Activated CD4-positive, alpha-beta T cell treated with anti-CD3 and anti-CD28 coated beads, Interleukin-2, amount 50 U/mL, for 16 hours (primary cell): ENCODE measurements around the gene TPSG1.
"Not testable (repeated sequence)": the region's sequence is repeated elsewhere in the genome, so short reads cannot be mapped to it uniquely, and the experiment has no call there.

ENCODE experiments used
- DNase-seq: peaks from one replicate; pipeline ENCODE4 v3.0.0-alpha.2; 2020

TPSG1 gene

DNA sequence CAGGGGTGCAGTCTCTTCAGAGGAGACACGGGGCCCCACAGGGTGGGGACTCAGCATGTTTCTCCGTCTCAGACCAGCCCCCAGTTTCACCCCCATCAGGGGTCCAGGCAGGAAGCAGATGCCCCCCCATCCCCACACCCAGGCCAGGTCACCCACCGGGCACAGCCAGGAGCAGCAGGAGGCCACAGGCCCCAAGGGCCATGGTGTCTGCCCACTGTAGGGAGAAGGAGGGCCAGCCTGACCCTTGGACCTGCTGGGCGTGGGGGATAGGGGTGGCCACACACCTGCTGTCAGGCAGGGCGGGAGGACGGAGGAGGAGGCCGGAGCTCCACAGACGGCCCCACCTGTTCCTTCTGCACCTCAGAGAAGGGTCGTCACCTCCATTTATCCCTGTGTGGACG is at the start of gene TPSG1:
Gene TPSG1 (minus strand): TSS at position 218 of the 401 bp plus-strand sequence. CDS start 16 bp downstream, at position 202.
- no peak for DNase-seq

DNA sequence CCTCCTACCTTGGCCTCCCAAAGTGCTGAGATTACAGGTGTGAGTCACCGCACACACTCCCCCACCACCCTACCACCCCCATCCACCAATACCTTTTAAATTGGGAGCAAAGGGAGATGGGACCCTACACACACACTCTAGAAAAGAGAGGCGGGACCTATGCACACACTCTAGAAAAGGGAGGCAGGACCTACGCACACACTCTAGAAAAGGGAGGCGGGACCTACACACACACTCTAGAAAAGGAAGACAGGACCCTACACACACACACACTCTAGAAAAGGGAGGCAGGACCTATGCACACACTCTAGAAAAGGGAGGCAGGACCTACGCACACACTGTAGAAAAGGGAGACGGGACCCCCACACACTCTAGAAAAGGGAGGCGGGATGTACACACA is 49.7 kb upstream of the TPSG1 start:
- DNase-seq = no peak

DNA sequence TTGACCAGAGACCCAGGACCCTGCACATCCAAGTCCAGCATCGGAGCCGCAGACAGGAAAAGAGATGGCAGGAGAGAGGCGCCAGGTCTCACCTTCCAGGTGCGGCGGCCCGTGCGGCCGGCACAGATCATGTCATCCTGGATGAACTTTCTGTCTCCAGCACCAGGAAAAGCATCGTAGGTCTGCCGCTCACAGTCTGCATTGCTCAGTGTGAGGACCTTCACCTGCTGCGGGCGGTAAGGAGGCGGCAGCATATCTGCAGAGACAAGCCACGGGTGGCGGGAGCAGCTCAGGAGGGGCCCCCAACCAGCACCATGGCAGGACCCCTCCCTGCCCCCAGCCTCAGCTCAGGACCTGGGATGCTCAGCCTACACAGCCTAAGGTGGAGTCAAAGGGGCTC is 48.7 kb upstream of the TPSG1 start:
- no peak for DNase-seq

DNA sequence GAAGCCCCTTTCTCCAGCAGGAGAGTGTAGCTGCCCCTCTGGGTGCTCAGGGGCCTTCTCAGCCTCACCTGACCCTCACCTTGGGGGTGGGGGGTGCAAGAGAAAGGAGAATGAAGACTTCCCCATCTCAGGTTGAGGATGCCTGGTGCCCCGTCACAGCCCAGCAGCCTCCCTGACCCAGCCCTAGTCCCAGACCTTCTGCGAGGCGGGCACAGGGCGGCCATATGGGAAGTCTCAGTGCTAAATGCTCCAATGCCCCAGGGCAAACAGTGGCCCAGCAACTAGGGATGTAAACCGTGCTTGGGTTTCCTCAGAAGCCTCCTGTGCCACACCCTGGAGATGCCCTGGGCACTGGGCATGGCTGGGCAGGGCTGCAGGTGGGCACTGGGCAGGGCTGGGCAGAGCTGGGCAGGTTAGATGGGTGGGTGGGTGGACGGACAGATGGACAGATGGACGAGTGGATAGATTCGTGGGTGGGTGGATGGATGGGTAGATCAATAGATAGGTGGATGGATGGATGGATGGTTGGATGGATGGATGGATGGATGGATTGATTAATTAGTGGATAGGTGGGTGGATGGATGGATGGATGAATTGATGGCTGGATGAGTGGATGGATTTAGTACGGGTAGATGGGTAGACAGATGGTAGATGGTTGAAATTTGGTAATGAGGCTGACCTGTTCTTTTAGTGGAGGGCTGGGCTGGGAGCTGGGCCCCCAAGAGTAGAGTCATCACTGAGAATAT is 47.6 kb upstream of the TPSG1 start:
- DNase-seq = no peak

DNA sequence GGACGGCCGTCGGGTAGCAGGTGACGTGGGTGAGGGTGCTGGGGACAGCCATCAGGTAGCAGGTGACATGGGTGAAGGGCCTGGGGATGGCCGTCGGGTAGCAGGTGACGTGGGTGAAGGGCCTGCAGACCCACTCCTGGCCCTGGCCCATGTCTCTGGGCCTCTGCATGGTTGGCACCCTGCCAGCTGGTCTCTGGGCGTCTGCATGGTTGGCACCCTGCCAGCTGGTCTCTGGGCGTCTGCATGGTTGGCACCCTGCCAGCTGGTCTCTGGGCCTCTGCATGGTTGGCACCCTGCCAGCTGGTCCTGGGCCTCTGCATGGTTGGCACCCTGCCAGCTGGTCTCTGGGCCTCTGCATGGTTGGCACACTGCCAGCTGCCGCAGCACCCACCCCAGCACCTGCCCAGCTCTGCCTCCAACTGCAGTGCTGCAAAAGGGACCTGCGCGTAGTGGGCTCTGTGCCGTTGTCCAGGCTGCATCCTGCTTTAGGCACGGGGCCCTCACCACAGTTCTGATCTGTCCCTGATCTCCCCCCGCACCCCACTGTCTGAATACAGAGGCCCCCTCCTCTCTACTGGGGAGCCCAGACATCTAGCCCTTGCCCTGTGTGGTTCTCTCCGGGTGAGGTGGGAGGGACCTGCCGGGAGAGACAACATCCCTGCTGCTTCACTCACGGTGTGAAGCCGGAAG is 46.8 kb upstream of the TPSG1 start:
- not testable (repeated sequence) for DNase-seq

DNA sequence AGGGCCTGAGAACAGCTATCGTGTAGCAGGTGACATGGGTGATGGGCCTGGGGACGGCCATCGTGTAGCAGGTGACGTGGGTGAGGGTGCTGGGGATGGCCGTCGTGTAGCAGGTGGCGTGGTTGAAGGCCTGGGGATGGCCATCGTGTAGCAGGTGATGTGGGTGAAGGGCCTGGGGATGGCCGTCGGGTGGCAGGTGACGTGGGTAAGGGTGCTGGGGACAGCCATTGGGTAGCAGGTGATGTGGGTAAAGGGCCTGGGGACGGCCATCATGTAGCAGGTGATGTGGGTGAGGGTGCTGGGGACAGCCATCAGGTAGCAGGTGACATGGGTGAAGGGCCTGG is 46.3 kb upstream of the TPSG1 start:
- no peak for DNase-seq

DNA sequence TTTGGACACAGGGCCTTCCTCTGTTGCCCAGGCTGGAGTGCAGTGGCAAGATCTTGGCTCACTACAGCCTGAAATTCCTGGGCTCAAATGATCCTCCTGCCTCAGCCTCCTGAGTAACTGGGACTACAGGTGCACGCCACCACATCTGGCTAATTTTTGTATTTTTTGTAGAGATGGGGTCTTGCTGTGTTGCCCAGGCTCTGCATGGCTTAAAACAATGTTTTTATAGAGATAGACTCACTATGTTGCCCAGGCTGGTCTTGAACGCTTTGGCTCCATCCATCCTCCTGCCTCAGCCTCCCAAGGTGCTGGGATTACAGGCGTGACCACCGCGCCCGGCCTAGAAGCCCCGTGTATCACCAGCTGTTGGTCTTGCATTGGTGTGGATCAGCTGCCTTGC is 44.4 kb upstream of the TPSG1 start:
- DNase-seq = not testable (repeated sequence)

DNA sequence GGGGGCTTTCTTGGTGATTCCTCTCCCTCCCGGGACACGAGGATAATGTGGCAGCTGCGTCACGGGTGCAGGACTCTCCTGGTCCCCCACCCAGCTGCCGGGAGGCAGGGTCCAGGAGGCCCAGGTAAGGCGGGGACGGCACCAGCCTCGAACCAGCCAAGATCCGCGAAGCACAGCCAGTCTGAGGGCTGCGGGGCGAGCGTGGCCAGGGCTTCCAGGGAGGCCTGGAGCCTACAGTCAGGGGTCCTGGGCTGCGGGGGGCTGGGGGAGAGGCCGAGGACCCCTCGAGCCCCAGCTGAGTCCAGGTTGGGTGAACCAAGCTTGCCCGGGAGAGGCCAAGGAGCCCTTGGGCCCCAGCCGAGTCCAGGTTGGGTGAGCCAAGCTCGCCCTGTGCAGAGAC is 40.8 kb upstream of the TPSG1 start:
- no peak for DNase-seq

DNA sequence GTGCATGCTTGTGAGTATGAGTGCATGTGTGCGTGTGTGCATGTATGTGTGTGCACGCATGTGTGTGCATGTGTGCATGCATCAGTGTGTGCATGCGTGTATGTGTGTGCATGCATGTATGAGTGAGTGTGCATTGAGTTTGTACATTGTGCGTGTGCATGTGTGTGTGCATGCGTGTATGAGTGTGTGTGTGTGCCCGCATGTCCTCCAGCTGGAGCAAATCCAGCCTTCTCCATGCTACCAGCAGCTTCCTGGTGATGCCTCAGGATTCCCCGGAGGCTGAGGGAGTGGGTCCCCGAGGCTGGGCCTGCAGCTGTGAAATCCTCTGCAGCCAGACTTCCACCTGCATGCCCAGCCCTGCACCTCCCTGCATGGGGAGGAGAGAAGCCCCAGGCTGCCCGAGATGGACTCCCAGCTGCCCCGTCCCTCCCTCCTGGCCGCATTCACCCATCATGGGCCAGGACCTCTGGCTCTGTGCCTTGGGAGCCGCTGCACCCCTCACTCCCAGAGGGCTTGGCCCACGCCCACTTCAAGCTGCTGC is 40.1 kb upstream of the TPSG1 start:
- no peak for DNase-seq

DNA sequence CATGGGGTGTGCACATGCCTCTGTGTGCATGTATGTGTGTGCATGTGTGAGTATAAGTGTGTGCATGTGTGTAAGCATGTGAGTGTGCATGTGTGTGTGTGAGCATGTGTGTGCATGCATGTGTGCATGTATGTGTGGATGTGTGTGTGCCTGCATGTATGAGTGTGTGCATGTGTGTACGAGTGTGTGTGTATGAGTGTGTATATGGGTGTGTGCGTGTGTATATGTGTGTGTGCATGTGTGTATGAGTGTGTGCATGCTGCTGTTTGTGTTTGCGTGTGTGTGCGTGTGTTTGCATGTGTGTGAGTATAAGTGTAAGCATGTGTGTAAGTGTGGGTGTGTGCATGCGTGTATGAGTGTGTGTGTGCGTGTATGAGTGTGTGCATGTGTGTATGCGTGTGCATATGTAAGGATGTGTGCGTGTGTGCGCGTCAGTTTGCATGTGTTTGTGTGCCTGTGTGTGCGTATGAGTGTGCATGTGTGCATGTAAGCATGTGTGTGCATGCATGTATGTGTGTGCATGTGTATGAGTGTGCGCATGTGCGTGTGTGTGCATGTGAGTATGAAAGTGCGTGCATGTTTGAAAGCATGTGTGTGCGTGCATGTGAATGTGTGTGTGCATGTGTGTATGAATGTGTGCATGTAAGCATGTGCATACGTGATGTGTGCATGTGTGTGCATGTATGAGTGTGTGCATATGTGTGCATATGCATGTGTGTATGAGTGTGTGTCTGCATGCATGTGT is 39.4 kb upstream of the TPSG1 start:
- DNase-seq = no peak

DNA sequence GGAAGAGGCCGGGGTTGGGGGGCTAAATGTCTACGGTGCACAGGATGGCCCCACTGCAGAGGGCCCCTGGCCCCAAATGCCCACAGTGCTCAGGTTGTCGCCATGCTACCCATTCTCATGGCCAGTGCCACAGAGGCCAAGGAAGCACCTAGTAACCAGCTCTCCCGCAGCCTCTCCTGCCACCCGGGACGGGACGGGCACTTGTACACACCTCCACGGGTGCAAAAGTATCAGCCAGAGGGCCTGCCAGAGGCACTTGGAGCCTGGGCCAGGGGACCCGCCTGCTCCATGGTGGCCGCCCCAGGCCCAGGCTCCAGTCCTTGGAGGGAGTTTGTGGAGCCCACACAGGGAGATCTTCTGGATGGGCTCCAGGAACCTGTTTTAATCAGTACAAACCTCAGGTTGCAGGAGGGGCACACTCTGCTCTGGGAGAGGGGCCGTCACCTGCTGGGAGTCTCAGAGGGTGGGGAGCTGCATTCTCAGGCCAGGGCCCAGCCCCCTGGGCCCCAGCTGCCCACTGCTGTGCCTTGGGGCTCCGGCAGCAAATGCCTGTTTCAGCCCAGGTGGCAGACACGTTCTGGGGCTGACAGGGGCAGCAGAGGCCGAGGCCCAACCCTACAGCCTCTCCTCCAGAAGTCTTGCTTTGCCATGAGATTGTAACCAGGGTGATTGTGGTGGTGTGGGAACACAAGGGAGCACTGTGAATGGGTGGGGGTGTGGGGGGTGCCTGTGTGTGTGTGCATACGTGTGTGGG is 38.7 kb upstream of the TPSG1 start:
- no peak for DNase-seq

DNA sequence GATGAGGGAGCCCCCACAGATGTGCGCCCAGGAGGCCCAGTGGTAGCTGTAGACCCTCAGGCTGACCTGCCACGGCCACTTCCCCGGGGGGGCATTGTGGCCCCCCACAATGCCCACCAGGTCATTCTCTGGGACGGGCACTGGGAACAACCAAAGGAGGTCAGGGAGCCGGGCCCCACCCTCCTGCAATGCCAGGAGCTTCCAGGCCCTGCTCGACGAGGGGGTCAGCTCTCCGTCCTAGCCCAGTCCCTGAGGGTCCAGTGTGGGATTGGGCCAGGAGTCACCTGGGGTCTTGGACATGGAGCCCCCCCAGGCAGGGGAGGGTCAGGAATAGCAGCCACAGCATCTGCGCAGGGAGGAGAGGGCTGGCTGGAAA is 37.8 kb upstream of the TPSG1 start:
- DNase-seq = no peak

DNA sequence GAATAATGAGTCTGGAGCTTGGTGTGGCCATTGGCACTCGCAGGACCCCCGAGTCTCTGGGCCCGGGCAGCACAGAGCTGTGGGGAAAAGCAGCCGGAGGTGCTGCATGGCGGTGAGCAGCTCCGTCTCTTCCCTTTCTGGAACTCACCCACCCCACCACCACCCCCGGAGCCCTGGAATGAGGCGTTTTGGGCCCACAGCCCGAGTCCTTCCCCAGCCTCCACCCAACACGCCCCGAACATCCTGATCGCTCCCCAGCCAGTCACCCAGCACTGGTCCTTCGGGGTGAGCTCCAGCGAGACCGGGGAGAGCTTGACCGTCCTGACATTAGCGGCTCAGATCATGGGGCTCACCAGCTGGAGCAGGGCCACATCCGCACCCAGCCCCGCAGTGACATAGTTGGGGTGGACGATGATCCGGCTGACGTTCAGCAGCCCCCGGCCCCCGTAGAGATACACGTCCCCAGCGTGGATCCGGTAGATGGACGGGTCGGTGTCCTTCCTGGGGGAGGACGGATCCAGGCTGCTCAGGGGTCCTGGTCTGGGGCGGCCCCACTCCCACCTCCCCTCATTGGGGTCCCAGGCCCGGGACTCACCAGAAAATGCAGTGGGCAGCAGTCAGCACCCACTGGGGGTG is 37.3 kb upstream of the TPSG1 start:
- DNase-seq = no peak

DNA sequence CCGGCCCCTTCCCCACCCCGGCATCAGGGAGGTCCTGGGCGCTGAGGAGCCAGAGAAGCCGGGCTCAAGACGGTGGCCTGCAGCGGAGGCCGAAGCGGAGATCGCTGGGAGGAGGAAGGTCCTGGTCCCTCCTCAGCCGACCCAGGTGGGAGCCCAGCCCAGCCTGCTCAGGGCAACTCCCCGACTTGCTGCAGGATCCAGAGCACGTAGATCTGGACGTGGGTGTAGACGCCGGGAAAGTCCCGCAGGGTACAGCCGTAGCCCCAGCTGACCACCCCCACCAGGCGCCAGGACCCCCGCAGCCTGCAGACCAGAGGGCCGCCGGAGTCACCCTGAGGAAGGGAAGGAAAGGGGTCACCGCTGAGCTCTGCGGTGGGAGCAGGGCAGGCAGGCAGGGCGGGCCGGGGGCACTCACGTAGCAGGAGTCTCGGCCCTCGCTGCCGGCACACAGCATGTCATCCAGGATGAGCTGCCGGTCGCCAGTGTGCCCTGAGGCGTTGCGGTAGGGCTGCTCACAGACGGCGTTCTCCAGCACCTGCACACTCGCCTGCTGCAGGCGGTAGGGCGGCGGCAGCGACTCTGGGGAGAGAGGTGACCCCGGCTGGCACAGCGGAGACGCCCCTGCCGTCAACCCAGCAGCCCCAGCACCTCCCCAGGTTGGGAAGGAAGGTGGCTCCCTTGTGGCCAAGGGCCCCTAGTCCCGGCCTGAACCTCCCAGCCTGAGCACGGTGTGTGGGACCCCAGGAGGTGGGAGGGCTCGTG is 36.2 kb upstream of the TPSG1 start:
- DNase-seq = no peak

DNA sequence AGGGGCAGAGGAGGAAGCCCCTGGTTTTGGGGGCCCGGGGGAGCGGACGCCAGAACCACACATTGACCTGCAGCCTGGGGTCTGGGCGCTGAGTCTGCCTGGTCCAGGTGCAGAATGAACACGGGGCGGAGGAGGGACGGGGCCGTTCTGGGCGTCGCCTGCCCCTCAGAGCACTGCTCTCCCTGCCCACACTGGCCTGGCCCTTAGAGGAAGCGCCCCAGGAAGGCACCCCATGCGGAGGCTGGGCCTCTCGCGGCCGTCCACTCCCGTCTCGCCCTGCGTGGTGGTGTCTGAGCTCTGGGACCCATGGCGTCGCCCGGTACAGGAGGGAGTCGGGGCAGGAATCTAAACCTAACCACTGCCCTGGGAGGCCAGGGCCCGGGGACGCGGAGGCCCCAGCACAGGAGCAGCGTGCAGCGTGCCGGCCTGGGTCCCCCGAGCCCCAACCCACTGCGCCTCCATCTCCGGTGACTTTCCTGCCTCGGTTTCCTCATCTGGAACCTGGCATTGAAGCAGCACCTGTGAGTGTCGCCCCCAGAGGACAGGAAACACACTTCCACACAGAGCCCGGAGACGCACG is 35.1 kb upstream of the TPSG1 start:
- no peak for DNase-seq

DNA sequence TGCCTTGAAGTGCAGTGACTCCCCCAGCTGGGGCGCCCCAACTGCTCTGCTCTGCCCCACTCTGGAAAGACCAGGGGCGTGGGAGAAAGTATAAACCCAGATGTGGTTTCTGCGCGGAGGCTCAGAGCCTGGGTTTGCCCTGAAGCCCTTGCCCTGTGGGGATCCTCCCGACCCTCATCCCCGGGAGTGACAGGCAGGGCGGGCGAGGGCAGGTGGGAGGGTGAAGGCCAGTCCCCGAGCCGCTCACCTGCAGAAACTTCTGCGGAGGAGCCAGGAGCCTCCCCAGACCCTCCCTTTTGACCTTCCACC is 34.6 kb upstream of the TPSG1 start:
- no peak for DNase-seq

DNA sequence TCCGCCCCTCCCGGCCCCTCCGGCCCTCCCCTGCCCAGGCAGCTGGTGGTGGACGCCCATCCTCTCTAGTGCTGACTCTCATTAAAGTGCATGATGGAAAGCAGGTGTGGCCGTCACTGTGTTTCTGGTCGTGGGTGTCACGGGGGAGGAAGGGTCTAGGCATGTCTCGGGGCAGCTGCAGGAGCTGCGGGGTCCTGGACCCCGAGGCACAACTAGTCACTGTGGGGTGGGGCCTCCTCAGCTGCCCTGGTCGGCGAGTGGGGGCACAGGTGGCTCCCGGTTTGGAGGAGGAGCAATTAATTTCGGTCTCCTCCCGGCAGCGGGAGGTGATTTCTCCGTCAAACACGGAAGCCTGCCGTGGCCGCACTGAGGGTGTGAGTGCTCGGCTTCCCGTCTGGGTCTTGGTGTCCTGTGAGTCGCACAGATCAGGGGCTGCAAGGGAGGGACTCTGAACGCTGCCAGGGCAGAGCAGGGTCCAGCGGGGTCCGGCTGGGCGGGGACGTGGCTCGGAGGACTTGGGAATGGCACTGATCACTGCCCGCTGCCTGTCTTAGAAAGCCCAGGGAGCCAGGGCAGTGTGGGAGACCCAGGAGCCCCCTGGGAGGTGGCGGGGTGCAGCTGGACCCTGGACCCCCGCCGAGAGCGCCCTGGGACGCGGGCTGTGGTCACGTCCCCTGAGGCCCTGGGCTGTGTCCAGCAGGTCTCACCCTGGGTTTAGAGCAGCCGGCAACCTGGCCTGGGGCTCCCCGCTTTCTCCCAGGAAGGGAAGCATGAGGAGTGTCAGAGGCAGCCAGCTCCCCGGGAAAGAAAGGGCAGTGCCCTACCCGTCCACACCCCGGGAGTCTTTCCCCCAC is 34.1 kb upstream of the TPSG1 start:
- DNase-seq = no peak

DNA sequence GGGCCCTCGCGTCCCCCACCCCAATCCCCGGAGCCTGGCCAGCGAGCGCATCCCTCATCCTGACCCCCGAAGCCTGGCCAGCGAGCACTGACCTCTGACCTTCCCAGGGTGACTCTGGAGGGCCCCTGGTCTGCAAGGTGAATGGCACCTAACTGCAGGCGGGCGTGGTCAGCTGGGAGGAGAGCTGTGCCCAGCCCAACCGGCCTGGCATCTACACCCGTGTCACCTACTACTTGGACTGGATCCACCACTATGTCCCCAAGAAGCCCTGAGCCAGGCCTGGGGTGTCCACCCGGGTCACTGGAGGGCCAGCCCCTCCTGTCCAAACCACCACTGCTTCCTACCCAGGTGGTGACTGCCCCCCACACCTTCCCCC is 33.1 kb upstream of the TPSG1 start:
- no peak for DNase-seq

DNA sequence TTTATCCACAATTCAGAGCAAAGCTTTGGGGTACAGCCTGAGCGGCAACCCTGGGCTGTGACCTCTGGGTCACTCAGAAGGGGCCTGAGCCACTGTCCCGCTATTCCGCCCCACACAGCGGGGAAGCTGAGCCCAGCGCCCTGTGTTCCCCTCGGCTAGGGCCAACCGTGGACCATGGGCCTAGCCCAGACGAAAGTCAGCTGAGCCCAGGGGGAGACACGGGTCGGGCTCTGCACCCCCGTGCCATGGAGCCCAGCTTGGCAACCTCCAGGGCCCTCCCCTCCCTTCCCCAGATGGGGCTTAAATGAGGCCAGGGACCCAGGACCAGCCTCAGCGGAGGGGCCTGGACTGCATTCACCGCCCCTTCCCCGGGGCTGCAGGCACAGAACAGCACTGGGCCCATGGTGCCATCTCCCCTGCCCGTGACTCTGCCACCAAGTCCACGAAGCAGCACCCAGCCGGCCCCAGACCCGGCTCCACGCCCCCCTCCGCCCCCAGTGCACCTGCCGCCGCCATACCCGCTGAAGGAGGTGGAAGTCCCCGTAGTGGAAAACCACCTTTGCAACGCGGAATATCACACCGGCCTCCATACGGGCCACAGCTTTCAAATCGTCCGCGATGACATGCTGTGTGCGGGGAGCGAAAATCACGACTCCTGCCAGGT is 32.6 kb upstream of the TPSG1 start:
- no peak for DNase-seq

DNA sequence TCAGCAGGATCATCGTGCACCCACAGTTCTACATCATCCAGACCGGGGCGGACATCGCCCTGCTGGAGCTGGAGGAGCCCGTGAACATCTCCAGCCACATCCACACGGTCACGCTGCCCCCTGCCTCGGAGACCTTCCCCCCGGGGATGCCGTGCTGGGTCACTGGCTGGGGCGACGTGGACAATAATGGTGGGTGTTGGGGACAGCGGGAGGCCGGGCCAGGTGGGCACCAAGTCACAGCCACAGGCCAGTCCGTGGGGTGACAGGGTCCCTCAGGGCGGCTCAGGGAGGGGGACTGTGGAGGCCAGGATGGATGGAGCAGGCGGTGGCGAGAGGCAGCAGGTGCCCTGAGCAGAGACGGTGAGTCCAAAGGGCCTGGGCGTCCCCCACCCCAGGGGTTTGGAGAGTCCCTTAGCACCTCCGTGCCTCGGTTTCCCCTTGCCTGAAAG is 31.8 kb upstream of the TPSG1 start:
- no peak for DNase-seq
